ENCODE data around the gene CA4. TPM values are rescaled to one million over a fixed set of nuclear protein-coding genes. Genes with fewer than 3 reads are reported as not detected.

CA4 gene
- total and polyA plus RNA-seq, 2 experiments from 2014 or later: 1.2 to 6.1 TPM

GRCh38 chr17:60163108-60163784 lies 13.5 kb downstream of the CA4 start:
- DNase-seq (ENCODE audit: low spot score): peak; percentile 8
- no peaks in the 10 kb centered on the region for H3K9me3 ChIP-seq (ENCODE audit: low read depth)
- 54% methylated on average over 20 of the region's 20 CpGs for WGBS (ENCODE audit: low lambda C conversion rate, missing lambda C conversion rate)
- TF ChIP-seq CTCF (IDR thresholded peaks at IDR 0.05; ENCODE audit: poor library complexity) (no peak), EZH2 (IDR thresholded peaks at IDR 0.05; ENCODE audit: borderline replicate concordance) (no peak), EZH2phosphoT487 (IDR thresholded peaks at IDR 0.05; ENCODE audit: low read depth, severe bottlenecking, unreplicated experiment) (no peak)
- no peaks in the 10 kb centered on the region for H3K4me1 ChIP-seq (ENCODE audit: insufficient read depth)
- H4K20me1 ChIP-seq (ENCODE audit: insufficient read depth, poor library complexity, severe bottlenecking): no peaks in the 10 kb centered on the region
- H3K27ac ChIP-seq: no peak overlapping the region
- H3K27me3 ChIP-seq: peaks cover 7% of the 10 kb centered on the region
- no peak overlapping the region for H2AFZ ChIP-seq
- no peak overlapping the region for H3K4me2 ChIP-seq
- H3K9me2 ChIP-seq (replicated peaks; ENCODE audit: insufficient read depth): no peaks in the 10 kb centered on the region
- no peaks in the 10 kb centered on the region for H3K79me2 ChIP-seq
- no peak overlapping the region for H3K4me3 ChIP-seq
- no peaks in the 10 kb centered on the region for H3K36me3 ChIP-seq (replicated peaks; ENCODE audit: insufficient read depth, low read depth)

GRCh38 chr17:60164164-60164563 lies 14.4 kb downstream of the CA4 start:
- Histone ChIP-seq H3K79me2 (no peaks in the 10 kb centered on the region), H3K27me3 (peaks cover under 1% of the 10 kb centered on the region), H3K36me3 (replicated peaks; ENCODE audit: insufficient read depth, low read depth) (no peaks in the 10 kb centered on the region), H4K20me1 (ENCODE audit: insufficient read depth, poor library complexity, severe bottlenecking) (no peaks in the 10 kb centered on the region), H3K9me2 (replicated peaks; ENCODE audit: insufficient read depth) (no peaks in the 10 kb centered on the region), H3K4me1 (ENCODE audit: insufficient read depth) (no peaks in the 10 kb centered on the region), H3K4me3 (no peak overlapping the region), H3K9me3 (ENCODE audit: low read depth) (no peaks in the 10 kb centered on the region), H2AFZ (no peak overlapping the region), H3K27ac (no peak overlapping the region), H3K4me2 (no peak overlapping the region)
- no peak for TF ChIP-seq EZH2 (IDR thresholded peaks at IDR 0.05; ENCODE audit: borderline replicate concordance)
- TF ChIP-seq EZH2phosphoT487 (IDR thresholded peaks at IDR 0.05; ENCODE audit: low read depth, severe bottlenecking, unreplicated experiment): no peak
- TF ChIP-seq CTCF (IDR thresholded peaks at IDR 0.05; ENCODE audit: poor library complexity): no peak
- 80% methylated on average over 5 of the region's 6 CpGs for WGBS (ENCODE audit: low lambda C conversion rate, missing lambda C conversion rate)
- no peak for DNase-seq (ENCODE audit: low spot score)

GRCh38 chr17:60164697-60165096 lies 14.9 kb downstream of the CA4 start:
- Histone ChIP-seq H3K36me3 (replicated peaks; ENCODE audit: insufficient read depth, low read depth) (no peaks in the 10 kb centered on the region), H3K79me2 (no peaks in the 10 kb centered on the region), H4K20me1 (ENCODE audit: insufficient read depth, poor library complexity, severe bottlenecking) (no peaks in the 10 kb centered on the region), H3K9me2 (replicated peaks; ENCODE audit: insufficient read depth) (no peaks in the 10 kb centered on the region), H3K27ac (no peak overlapping the region), H3K4me3 (no peak overlapping the region), H3K4me2 (no peak overlapping the region), H3K4me1 (ENCODE audit: insufficient read depth) (no peaks in the 10 kb centered on the region), H3K9me3 (ENCODE audit: low read depth) (no peaks in the 10 kb centered on the region), H3K27me3 (no peaks in the 10 kb centered on the region), H2AFZ (no peak overlapping the region)
- TF ChIP-seq EZH2phosphoT487 (IDR thresholded peaks at IDR 0.05; ENCODE audit: low read depth, severe bottlenecking, unreplicated experiment): no peak
- TF ChIP-seq EZH2 (IDR thresholded peaks at IDR 0.05; ENCODE audit: borderline replicate concordance): no peak
- no peak for TF ChIP-seq CTCF (IDR thresholded peaks at IDR 0.05; ENCODE audit: poor library complexity)
- 68% methylated on average over 5 of the region's 5 CpGs for WGBS (ENCODE audit: low lambda C conversion rate, missing lambda C conversion rate)
- no peak for DNase-seq (ENCODE audit: low spot score)

All from hepatocyte (in vitro differentiated cells).